ENCODE data around the gene EIF3K.
"Not testable (repeated sequence)": the region's sequence is repeated elsewhere in the genome, so short reads cannot be mapped to it uniquely, and the experiment has no call there.

Gene EIF3K

GRCh38 chr19:38617764-38618589 lies 1.0 kb upstream of the EIF3K start, which contains the start of gene MAP4K1:
Gene MAP4K1, minus strand, starts transcription at chr19:38617953. Its CDS starts 58 bp downstream, at chr19:38617895.
- peak; percentile 56 to 60 for DNase-seq (ENCODE audit: low read depth in 2 of 2)

- no peak for DNase-seq (ENCODE audit: low read depth in 2 of 2)
These were observed 580 bp downstream of the EIF3K start for GRCh38 chr19:38619361-38620174.

- no peak for DNase-seq (ENCODE audit: low read depth in 2 of 2)
These were observed 5.8 kb downstream of the EIF3K start for GRCh38 chr19:38624822-38625221.

GRCh38 chr19:38626401-38626800 lies 7.4 kb downstream of the EIF3K start:
- DNase-seq (ENCODE audit: low read depth in 2 of 2): no peak

- DNase-seq (ENCODE audit: low read depth in 2 of 2): no peak
These were observed 10.6 kb downstream of the EIF3K start for GRCh38 chr19:38629568-38629967.

GRCh38 chr19:38631301-38631700 lies 12.3 kb downstream of the EIF3K start:
- not testable (repeated sequence) for DNase-seq (ENCODE audit: low read depth in 2 of 2)

- DNase-seq (ENCODE audit: low read depth in 2 of 2): not testable (repeated sequence)
These were observed 13.0 kb downstream of the EIF3K start for GRCh38 chr19:38631811-38632475.

GRCh38 chr19:38632476-38633213 lies 13.7 kb downstream of the EIF3K start:
- no peak for DNase-seq (ENCODE audit: low read depth in 2 of 2)

GRCh38 chr19:38634757-38635482 lies 15.9 kb downstream of the EIF3K start:
- peak in 1 of 2 donors; percentile 57 for DNase-seq (ENCODE audit: low read depth in 2 of 2)

- DNase-seq (ENCODE audit: low read depth in 2 of 2): no peak
These were observed 16.8 kb downstream of the EIF3K start for GRCh38 chr19:38635483-38636399.

GRCh38 chr19:38638461-38638860 lies 19.5 kb downstream of the EIF3K start:
- DNase-seq (ENCODE audit: low read depth in 2 of 2): no peak

GRCh38 chr19:38639679-38640078 lies 20.7 kb downstream of the EIF3K start:
- no peak for DNase-seq (ENCODE audit: low read depth in 2 of 2)

GRCh38 chr19:38640368-38640767 lies 21.4 kb downstream of the EIF3K start:
- DNase-seq (ENCODE audit: low read depth in 2 of 2): no peak

- DNase-seq (ENCODE audit: low read depth in 2 of 2): no peak
These were observed 23.2 kb downstream of the EIF3K start for GRCh38 chr19:38642176-38642575.

GRCh38 chr19:38644719-38645118 lies 25.7 kb downstream of the EIF3K start:
- DNase-seq (ENCODE audit: low read depth in 2 of 2): no peak

- peak; percentile 100 for DNase-seq (ENCODE audit: low read depth in 2 of 2)
These were observed 28.5 kb downstream of the EIF3K start, which contains the start of gene ACTN4 for GRCh38 chr19:38647368-38647965. Gene ACTN4, plus strand, starts transcription at chr19:38647649. Its CDS starts 97 bp downstream, at chr19:38647746.

GRCh38 chr19:38647966-38648768 lies 29.2 kb downstream of the EIF3K start:
- no peak for DNase-seq (ENCODE audit: low read depth in 2 of 2)

GRCh38 chr19:38648769-38649304 lies 29.8 kb downstream of the EIF3K start:
- no peak for DNase-seq (ENCODE audit: low read depth in 2 of 2)
